ENCODE measurements around the gene PAMR1.

DNA sequence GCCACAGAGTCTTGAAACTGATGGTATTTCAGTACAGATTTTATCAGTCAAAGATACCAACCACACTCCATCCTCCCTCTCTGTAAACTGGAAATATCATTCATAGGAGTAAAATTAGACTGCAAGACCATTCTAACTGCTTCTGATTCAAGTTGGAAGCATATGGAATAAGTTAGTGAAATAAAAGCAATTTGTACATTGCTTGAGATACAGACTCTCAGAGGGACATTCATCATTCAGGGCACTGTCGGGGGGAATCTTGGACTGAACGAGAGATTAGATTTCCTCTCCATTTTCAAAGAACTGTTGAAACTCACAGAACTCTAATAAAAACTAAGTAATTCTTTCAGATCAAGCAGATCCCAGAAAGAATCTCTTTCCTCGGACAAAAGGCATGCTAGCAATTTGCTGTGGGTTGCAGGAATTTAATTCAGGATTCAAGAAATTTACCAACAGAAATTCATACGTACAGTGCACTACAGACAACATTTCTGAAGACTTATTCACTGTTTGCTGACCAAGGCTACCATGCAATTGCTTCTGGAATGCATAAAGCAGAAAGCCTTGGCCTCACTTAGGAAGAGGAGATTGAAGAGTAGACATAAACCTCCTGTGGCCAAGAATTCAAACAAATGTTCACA is 34.1 kb downstream of the PAMR1 start:
- TF ChIP-seq, protein P1, sequence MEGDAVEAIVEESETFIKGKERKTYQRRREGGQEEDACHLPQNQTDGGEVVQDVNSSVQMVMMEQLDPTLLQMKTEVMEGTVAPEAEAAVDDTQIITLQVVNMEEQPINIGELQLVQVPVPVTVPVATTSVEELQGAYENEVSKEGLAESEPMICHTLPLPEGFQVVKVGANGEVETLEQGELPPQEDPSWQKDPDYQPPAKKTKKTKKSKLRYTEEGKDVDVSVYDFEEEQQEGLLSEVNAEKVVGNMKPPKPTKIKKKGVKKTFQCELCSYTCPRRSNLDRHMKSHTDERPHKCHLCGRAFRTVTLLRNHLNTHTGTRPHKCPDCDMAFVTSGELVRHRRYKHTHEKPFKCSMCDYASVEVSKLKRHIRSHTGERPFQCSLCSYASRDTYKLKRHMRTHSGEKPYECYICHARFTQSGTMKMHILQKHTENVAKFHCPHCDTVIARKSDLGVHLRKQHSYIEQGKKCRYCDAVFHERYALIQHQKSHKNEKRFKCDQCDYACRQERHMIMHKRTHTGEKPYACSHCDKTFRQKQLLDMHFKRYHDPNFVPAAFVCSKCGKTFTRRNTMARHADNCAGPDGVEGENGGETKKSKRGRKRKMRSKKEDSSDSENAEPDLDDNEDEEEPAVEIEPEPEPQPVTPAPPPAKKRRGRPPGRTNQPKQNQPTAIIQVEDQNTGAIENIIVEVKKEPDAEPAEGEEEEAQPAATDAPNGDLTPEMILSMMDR (IDR thresholded peaks at IDR 0.05 in 4 of 5, conservative IDR thresholded peaks at IDR 0.05 in 1 of 5): no peak
- no peak for TF ChIP-seq POLR2A (IDR thresholded peaks at IDR 0.05)
